Right lobe of liver (tissue), 6 donors: ENCODE measurements around the gene KCNB1. TPM values are rescaled to one million over a fixed set of nuclear protein-coding genes. Genes with fewer than 3 reads are reported as not detected.

Experiments used
- ATAC-seq, 4 donors: fragments of 200-7000 bp; cut with Tn5 transposase; one replicate each; pipeline ENCODE4 v1.9.1; 2020; ENCODE audit warnings: mild to moderate bottlenecking in 4 of 4, moderate library complexity in 4 of 4
- DNase-seq, 3 donors: peaks; one replicate each; pipeline ENCODE4 v3.0.0-alpha.2; 2020
- H3K27ac ChIP-seq, 3 donors: fragments of 200-600 bp; one replicate each; pipeline ENCODE4 v1.8.0; 2022
- H3K27me3 ChIP-seq, 2 donors: fragments of 200-600 bp; one replicate each; pipeline ENCODE4 v1.8.0; 2022
- H3K36me3 ChIP-seq, 4 donors: fragments of 200-600 bp; sonication (generic) in 1 of 4; one replicate each; pipeline versions ENCODE4 v1.5.1 to v1.8.0; 2017 to 2022; ENCODE audit warnings: control low read depth in 1 of 4
- H3K4me1 ChIP-seq, 4 donors: fragments of 200-600 bp; sonication (generic) in 1 of 4; one replicate each; pipeline versions ENCODE4 v1.5.1 to v1.8.0; 2017 to 2022; ENCODE audit warnings: control low read depth in 1 of 4
- H3K4me3 ChIP-seq, 3 donors: fragments of 200-600 bp; one replicate each; pipeline ENCODE4 v1.8.0; 2022
- H3K9me3 ChIP-seq, 4 donors: fragments of 200-600 bp; sonication (generic) in 1 of 4; one replicate each; pipeline versions ENCODE4 v1.5.1 to v1.8.0; 2017 to 2022; ENCODE audit warnings: control low read depth in 1 of 4
- POLR2A ChIP-seq: fragments of 450-650 bp; IDR thresholded peaks from one replicate; pipeline ENCODE4 v1.6.1; 2017; ENCODE audit warnings: antibody characterized with exemption, mild to moderate bottlenecking
- WGBS: methylation state at CpG from one replicate; pipeline ENCODE4 v1.1.6; 2018; ENCODE audit warnings: low coverage, low lambda C conversion rate; ENCODE audit not compliant: insufficient coverage; ENCODE audit errors: missing lambda C conversion rate; 5-methylcytosine and 5-hydroxymethylcytosine counted together
- intact Hi-C, 2 donors: fragments of 100-400 bp; cut with DNase I; formaldehyde crosslinking; loops; one replicate each; pipeline versions ENCODE4 v1.11.2 to v1.14.1; 2022
- total RNA-seq, 6 experiments: library from RNA; depleted of rRNA in 2 of 6; stranded (reverse); fragments of >200 nt in 2 of 6; fragmentation: NEBNext Ultra II Directional in 3 of 6; extraction: Animal tissue kit (Norgen Biotek cat#: 25700) in 3 of 6; gene quantifications; one replicate each; pipeline versions ENCODE4 v1.1.0 to v1.2.4, GENCODE V29; 2016 to 2023
- TF ChIP-seq, protein P1 (sequence below), 4 donors: fragments of 200-600 bp in 3 of 4; fragments of 450-650 bp in 1 of 4; IDR thresholded peaks; one replicate each; pipeline versions ENCODE4 v1.5.1 to v1.8.0; 2016 to 2022; ENCODE audit warnings: antibody characterized with exemption in 4 of 4, mild to moderate bottlenecking in 2 of 4
- donor health status: DM: no; HTN: yes; CAD: no.
- donor health status: DM: no; HTN: no; CAD: no.
- donor health status: DM: no; HTN: no; CAD: no.
- donor health status: DM: no; HTN: yes; CAD: no.
- donor health status: DM: no; HTN: yes; CAD: no.

Gene KCNB1
- total RNA-seq, 6 experiments from 2014 or later, result 1.5 to 8.2 (median 3.8) TPM

DNA sequence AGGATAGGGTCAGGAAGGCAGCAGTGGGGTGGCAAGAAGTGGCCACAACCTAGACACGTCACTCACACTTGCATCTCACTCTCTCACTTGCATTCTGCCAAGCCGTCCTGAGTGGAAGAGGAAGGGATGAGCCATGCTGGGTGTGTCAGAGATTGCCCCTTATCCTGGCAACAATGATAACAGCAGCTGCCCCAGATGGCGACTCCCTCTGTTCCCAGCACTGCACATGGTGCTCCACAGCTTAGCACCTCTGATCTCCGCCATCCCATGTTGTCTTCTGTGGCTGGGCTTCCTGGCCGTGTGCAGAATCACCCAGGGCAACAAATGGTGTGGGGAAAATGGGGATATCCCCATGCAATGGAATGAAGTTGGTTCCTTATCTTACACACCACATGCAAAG, 11.1 kb downstream of the KCNB1 start:
- no peaks in the 10 kb centered on the region for H3K9me3 ChIP-seq
- 65% methylated on average over 4 of the region's 5 CpGs for WGBS
- H3K27ac ChIP-seq, result no peak overlapping the region
- no peaks in the 10 kb centered on the region for H3K27me3 ChIP-seq
- intact Hi-C loops, result no loop called here
- H3K4me3 ChIP-seq, result no peak overlapping the region
- DNase-seq (no peak), ATAC-seq (no peak)
- TF ChIP-seq, protein P1, sequence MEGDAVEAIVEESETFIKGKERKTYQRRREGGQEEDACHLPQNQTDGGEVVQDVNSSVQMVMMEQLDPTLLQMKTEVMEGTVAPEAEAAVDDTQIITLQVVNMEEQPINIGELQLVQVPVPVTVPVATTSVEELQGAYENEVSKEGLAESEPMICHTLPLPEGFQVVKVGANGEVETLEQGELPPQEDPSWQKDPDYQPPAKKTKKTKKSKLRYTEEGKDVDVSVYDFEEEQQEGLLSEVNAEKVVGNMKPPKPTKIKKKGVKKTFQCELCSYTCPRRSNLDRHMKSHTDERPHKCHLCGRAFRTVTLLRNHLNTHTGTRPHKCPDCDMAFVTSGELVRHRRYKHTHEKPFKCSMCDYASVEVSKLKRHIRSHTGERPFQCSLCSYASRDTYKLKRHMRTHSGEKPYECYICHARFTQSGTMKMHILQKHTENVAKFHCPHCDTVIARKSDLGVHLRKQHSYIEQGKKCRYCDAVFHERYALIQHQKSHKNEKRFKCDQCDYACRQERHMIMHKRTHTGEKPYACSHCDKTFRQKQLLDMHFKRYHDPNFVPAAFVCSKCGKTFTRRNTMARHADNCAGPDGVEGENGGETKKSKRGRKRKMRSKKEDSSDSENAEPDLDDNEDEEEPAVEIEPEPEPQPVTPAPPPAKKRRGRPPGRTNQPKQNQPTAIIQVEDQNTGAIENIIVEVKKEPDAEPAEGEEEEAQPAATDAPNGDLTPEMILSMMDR (IDR thresholded peaks at IDR 0.05), result no peak
- no peak for TF ChIP-seq POLR2A
- no peaks in the 10 kb centered on the region for H3K36me3 ChIP-seq
- peaks cover 0 to 21% (median 10%) of the 10 kb centered on the region in 4 donors for H3K4me1 ChIP-seq

DNA sequence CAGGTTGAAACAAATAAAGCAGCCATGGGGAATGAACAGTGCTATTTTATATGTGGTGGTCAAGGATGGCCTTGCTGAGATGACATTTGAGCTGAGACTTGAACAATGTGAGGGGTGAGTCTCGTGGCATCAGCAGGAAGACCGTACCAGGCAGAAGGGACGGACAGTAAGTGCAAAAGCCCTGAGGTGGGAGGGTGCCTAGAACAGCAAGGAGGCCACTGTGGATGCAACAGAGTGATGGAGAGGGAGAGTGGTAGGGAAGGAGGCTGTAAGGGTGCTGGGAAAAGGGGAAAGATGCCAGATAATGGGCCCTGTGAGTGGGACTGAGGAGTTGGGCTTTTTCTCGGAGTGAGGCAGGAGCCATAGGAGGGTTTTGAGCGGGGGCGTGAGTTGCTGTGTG, 11.5 kb downstream of the KCNB1 start:
- Histone ChIP-seq H3K27ac (no peak overlapping the region), H3K36me3 (no peaks in the 10 kb centered on the region), H3K27me3 (no peaks in the 10 kb centered on the region), H3K4me3 (no peak overlapping the region), H3K4me1 (peaks cover 0 to 17% (median 8%) of the 10 kb centered on the region in 4 donors), H3K9me3 (no peaks in the 10 kb centered on the region)
- DNase-seq (no peak), ATAC-seq (no peak)
- WGBS, result 93% methylated on average over 6 of the region's 6 CpGs
- intact Hi-C loops, result no loop called here
- TF ChIP-seq, protein P1 (IDR thresholded peaks at IDR 0.05), result no peak
- TF ChIP-seq POLR2A, result no peak

DNA sequence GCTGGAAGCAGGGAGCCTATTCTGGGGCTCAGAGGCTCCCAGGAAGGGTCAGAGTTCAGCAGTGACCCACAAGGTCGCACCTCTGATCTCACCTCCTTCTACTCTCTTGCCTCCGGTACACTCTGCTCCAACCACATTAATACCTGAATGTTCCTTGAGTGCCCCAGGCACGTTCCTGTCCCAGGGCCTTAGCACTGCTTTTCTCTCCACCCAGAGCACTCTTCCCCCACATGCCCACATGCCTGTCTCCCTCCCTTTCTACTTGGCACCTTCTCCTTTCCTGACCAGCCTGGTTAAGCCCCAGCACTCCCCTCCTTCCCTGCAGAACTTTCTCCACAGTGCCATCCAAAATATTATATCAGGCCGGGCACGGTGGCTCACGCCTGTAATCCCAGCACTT, 13.4 kb downstream of the KCNB1 start:
- no peak overlapping the region for H3K27ac ChIP-seq
- WGBS, result 93% methylated on average over 5 of the region's 6 CpGs

DNA sequence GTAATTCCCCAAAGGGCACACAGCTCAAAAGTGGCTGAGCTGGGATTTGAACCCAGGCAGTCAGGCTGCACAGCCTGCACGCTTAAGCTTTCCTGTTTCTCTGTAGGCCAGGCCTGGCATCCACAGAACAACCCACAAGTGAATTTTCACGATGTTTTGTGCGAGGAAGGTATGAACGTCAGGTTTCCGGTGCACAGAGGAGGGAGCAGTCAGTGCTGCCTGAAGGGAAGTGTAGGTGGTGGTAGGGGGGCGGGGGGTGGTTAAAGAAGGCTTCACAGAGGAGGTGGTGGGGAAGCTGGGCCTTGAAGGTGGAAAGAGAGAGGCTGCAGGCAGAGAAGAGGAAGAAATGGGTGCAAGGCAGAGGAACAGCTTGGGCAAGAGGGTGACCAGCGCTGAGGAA, 14.1 kb downstream of the KCNB1 start:
- no peaks in the 10 kb centered on the region for H3K9me3 ChIP-seq
- DNase-seq (no peak), ATAC-seq (no peak)
- TF ChIP-seq, protein P1 (IDR thresholded peaks at IDR 0.05), result no peak
- TF ChIP-seq POLR2A, result no peak
- H3K27me3 ChIP-seq, result no peaks in the 10 kb centered on the region
- H3K27ac ChIP-seq, result no peak overlapping the region
- WGBS, result 85% methylated on average over 7 of the region's 7 CpGs
- intact Hi-C loops, result no loop called here
- H3K4me3 ChIP-seq, result no peak overlapping the region
- H3K4me1 ChIP-seq, result no peaks in the 10 kb centered on the region
- H3K36me3 ChIP-seq, result no peaks in the 10 kb centered on the region

More for the DNA sequence above, 13.4 kb downstream of the KCNB1 start:
- DNase-seq, result no peak
- no peaks in the 10 kb centered on the region for H3K9me3 ChIP-seq
- peaks cover 0 to under 1% (median 0%) of the 10 kb centered on the region in 4 donors for H3K4me1 ChIP-seq
- no peaks in the 10 kb centered on the region for H3K36me3 ChIP-seq
- no peaks in the 10 kb centered on the region for H3K27me3 ChIP-seq
- TF ChIP-seq, protein P1 (IDR thresholded peaks at IDR 0.05), result no peak
- TF ChIP-seq POLR2A, result no peak
- H3K4me3 ChIP-seq, result no peak overlapping the region
- intact Hi-C loops, result no loop called here
- ATAC-seq, result no peak
